Liver (tissue), 3 donors: ENCODE measurements around the gene DCAKD.

ENCODE experiments used
- FOXA2 ChIP-seq: IDR thresholded peaks from 2 replicates; pipeline ENCODE4 v1.6.1; 2016; ENCODE audit warnings: antibody characterized with exemption
- RAD21 ChIP-seq, 2 donors: IDR thresholded peaks; 2 replicates each; pipeline ENCODE4 v1.6.1; 2016; ENCODE audit warnings: antibody characterized with exemption in 2 of 2, mild to moderate bottlenecking in 2 of 2
- TF ChIP-seq, protein P1 (sequence below): fragments of 150-350 bp; IDR thresholded peaks from 2 replicates; pipeline ENCODE4 v1.5.1; 2017; ENCODE audit warnings: improper control_type of control experiment, low read depth, low read length; ENCODE audit not compliant: missing input control
- donor health status: healthy.
- donor health status: healthy.

- TF ChIP-seq FOXA2 (no peak), RAD21 (IDR thresholded peaks at IDR 0.05) (no peak)
- TF ChIP-seq, protein P1, sequence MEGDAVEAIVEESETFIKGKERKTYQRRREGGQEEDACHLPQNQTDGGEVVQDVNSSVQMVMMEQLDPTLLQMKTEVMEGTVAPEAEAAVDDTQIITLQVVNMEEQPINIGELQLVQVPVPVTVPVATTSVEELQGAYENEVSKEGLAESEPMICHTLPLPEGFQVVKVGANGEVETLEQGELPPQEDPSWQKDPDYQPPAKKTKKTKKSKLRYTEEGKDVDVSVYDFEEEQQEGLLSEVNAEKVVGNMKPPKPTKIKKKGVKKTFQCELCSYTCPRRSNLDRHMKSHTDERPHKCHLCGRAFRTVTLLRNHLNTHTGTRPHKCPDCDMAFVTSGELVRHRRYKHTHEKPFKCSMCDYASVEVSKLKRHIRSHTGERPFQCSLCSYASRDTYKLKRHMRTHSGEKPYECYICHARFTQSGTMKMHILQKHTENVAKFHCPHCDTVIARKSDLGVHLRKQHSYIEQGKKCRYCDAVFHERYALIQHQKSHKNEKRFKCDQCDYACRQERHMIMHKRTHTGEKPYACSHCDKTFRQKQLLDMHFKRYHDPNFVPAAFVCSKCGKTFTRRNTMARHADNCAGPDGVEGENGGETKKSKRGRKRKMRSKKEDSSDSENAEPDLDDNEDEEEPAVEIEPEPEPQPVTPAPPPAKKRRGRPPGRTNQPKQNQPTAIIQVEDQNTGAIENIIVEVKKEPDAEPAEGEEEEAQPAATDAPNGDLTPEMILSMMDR, result no peak
These were observed 72.6 kb downstream of the DCAKD start for GRCh38 chr17:44978807-44979206.
